ENCODE data around the gene UBE2Q2.

- no peak for TF ChIP-seq REST (IDR thresholded peaks at IDR 0.05; ENCODE audit: insufficient read depth in 1 of 2, low read depth in 2 of 2, low read length in 2 of 2)
- no peak for TF ChIP-seq SIN3A (IDR thresholded peaks at IDR 0.05; ENCODE audit: borderline replicate concordance, insufficient read depth, low read length)
- TF ChIP-seq FOXP2 (optimal IDR thresholded peaks at IDR 0.05; ENCODE audit: borderline replicate concordance, extremely low read depth, extremely low read length, insufficient read depth) = no peak
- no peak for TF ChIP-seq TAF1 (IDR thresholded peaks at IDR 0.05; ENCODE audit: borderline replicate concordance, insufficient read depth, low read length)
Measured at GRCh38 chr15:75810874-75811498, 32.3 kb upstream of the UBE2Q2 start.
